Measurements from ENCODE around the gene S100A3.
"Not testable (repeated sequence)": the region's sequence is repeated elsewhere in the genome, so short reads cannot be mapped to it uniquely, and the experiment has no call there.

- TF ChIP-seq, protein P1, sequence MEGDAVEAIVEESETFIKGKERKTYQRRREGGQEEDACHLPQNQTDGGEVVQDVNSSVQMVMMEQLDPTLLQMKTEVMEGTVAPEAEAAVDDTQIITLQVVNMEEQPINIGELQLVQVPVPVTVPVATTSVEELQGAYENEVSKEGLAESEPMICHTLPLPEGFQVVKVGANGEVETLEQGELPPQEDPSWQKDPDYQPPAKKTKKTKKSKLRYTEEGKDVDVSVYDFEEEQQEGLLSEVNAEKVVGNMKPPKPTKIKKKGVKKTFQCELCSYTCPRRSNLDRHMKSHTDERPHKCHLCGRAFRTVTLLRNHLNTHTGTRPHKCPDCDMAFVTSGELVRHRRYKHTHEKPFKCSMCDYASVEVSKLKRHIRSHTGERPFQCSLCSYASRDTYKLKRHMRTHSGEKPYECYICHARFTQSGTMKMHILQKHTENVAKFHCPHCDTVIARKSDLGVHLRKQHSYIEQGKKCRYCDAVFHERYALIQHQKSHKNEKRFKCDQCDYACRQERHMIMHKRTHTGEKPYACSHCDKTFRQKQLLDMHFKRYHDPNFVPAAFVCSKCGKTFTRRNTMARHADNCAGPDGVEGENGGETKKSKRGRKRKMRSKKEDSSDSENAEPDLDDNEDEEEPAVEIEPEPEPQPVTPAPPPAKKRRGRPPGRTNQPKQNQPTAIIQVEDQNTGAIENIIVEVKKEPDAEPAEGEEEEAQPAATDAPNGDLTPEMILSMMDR (IDR thresholded peaks at IDR 0.05): not testable (repeated sequence)
- not testable (repeated sequence) for TF ChIP-seq POLR2AphosphoS5, POLR2A (IDR thresholded peaks at IDR 0.05)
These were observed 34.5 kb upstream of the S100A3 start for GRCh38 chr1:153583514-153583913.

All from breast epithelium (tissue), 3 donors.